Measurements from ENCODE around the gene SCIMP. TPM values are rescaled to one million over a fixed set of nuclear protein-coding genes. Genes with fewer than 3 reads are reported as not detected.

Gene SCIMP
- total RNA-seq, 4 donors from 2014 or later, result 0.59 to 1.0 TPM; not detected in 2

DNA sequence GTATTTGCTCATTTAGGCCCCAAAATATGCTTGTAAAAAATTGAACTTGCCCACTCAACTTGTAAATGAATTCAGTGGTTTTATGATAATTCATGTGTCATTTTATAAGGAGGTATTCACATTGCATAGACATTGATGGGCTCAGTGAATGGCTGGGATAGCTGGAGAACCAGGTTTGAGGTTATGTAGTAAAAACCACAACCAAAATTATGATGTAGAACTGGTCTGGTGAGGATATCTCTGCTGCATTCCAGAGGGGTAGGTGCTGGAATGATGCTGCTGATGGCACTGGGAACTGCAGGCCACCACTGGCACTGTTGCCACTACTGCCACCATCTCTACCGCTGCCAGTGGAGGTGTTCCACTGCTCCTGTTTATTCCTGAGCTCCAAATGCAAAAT is 25.9 kb upstream of the SCIMP start:
- no peaks in the 10 kb centered on the region for H3K36me3 ChIP-seq
- intact Hi-C loops (cut with DNase I), result no loop called here
- no peaks in the 10 kb centered on the region for H3K27me3 ChIP-seq
- no peak for DNase-seq
- TF ChIP-seq, protein P1, sequence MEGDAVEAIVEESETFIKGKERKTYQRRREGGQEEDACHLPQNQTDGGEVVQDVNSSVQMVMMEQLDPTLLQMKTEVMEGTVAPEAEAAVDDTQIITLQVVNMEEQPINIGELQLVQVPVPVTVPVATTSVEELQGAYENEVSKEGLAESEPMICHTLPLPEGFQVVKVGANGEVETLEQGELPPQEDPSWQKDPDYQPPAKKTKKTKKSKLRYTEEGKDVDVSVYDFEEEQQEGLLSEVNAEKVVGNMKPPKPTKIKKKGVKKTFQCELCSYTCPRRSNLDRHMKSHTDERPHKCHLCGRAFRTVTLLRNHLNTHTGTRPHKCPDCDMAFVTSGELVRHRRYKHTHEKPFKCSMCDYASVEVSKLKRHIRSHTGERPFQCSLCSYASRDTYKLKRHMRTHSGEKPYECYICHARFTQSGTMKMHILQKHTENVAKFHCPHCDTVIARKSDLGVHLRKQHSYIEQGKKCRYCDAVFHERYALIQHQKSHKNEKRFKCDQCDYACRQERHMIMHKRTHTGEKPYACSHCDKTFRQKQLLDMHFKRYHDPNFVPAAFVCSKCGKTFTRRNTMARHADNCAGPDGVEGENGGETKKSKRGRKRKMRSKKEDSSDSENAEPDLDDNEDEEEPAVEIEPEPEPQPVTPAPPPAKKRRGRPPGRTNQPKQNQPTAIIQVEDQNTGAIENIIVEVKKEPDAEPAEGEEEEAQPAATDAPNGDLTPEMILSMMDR (IDR thresholded peaks at IDR 0.05), result no peak
- no peak for TF ChIP-seq POLR2A (IDR thresholded peaks at IDR 0.05)
- H3K4me1 ChIP-seq, result no peaks in the 10 kb centered on the region
- WGBS, 2 donors, result 82 to 100% methylated on average over 1 of the region's 1 CpG
- no peak overlapping the region for H3K4me3 ChIP-seq (replicated peaks in 1 of 3)
- H3K27ac ChIP-seq, result no peak overlapping the region
- H3K9me3 ChIP-seq, result no peaks in the 10 kb centered on the region

DNA sequence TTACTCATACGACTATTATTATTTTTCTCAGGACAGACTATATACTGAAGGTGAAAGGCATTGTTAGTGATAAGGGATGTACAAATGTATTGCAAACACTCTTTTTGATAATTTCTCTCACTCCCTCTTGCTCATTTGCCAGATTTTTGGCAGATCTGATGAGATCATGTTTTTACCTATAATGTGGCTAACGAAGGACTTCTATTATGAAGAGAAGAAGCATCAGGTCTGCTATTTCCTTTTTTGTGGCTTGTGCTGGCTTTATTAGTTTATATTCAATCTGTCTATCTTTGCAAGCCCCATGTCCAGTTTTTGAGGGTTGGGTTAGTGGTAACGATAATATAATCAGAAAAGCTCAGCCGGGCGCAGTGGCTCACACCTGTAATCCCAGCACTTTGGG is 22.5 kb upstream of the SCIMP start:
- H3K4me1 ChIP-seq, result no peaks in the 10 kb centered on the region
- H3K27me3 ChIP-seq, result no peaks in the 10 kb centered on the region
- no peaks in the 10 kb centered on the region for H3K9me3 ChIP-seq
- H3K4me3 ChIP-seq (replicated peaks in 1 of 3), result no peak overlapping the region
- no peak for DNase-seq
- intact Hi-C loops (cut with DNase I), result no loop called here
- H3K36me3 ChIP-seq, result no peaks in the 10 kb centered on the region
- H3K27ac ChIP-seq, result no peak overlapping the region
- WGBS, 2 donors, result 95 to 96% methylated on average over 5 of the region's 5 CpGs
- no peak for TF ChIP-seq POLR2A (IDR thresholded peaks at IDR 0.05)
- TF ChIP-seq, protein P1 (IDR thresholded peaks at IDR 0.05), result no peak

DNA sequence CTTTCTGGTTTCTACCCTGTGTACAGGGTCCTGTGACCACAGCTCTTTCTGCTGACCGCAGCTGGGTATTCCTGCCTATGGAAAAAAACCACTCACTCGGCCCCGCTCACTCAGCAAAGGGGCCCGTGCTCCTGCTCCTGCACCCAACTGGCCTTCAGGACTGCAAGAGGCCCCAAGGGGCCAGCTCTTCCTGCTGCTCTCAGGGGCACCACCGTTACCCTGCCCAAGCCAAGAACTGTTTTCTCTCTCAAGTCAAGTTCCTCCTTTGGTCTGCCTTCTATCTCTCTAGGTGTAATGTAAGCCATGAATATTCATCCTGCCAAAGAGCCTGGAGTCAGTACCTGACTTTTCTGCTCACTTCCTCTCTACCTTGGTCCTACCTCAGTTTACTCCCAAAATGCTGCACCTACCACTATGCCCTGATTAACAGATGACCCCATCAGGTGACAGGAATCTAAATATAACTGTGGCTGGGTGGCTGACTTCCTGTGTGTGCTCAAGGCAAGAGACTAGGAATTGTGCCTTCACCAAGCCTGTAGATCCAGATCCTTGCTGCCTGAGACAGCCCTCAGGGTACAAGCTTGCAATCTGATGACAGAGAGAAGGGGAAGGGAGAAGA is 20.4 kb upstream of the SCIMP start:
- no peak for TF ChIP-seq POLR2A (IDR thresholded peaks at IDR 0.05)
- TF ChIP-seq, protein P1 (IDR thresholded peaks at IDR 0.05), result no peak
- no peak for DNase-seq
- H3K4me3 ChIP-seq (replicated peaks in 1 of 3), result no peak overlapping the region
- no peaks in the 10 kb centered on the region for H3K4me1 ChIP-seq
- 61 to 71% methylated on average over 5 of the region's 5 CpGs for whole genome bisulfite sequencing, 2 donors
- H3K27ac ChIP-seq, result no peak overlapping the region
- intact Hi-C loops (cut with DNase I), result no loop called here
- no peaks in the 10 kb centered on the region for H3K36me3 ChIP-seq
- no peaks in the 10 kb centered on the region for H3K27me3 ChIP-seq
- H3K9me3 ChIP-seq, result no peaks in the 10 kb centered on the region

DNA sequence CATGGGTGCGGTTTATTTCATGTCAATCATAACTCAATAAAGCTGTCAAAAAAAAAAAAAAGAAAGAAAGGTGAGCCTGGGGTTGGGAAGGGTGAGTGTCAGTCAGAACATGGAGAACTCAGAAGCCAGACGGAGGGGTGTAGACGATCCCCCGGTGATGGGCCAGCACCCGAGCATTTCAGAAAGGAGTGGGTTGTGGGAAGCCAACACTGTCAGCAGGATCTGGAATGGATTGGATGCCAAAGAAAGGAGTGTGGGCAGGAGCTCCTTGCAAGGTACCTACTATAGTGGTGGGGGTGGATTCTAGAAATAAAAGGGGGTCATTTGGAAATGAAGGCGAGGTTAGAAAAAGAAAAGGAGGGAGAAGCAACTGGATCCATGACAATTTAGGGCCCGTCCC is 19.8 kb upstream of the SCIMP start:
- TF ChIP-seq POLR2A (IDR thresholded peaks at IDR 0.05), result no peak
- TF ChIP-seq, protein P1 (IDR thresholded peaks at IDR 0.05), result no peak
- Histone ChIP-seq H3K4me3 (replicated peaks in 1 of 3) (no peak overlapping the region), H3K27ac (no peak overlapping the region), H3K9me3 (no peaks in the 10 kb centered on the region), H3K36me3 (no peaks in the 10 kb centered on the region), H3K4me1 (no peaks in the 10 kb centered on the region), H3K27me3 (no peaks in the 10 kb centered on the region)
- DNase-seq, result no peak
- intact Hi-C loops (cut with DNase I), result no loop called here
- 77 to 79% methylated on average over 7 of the region's 7 CpGs for WGBS, 2 donors

DNA sequence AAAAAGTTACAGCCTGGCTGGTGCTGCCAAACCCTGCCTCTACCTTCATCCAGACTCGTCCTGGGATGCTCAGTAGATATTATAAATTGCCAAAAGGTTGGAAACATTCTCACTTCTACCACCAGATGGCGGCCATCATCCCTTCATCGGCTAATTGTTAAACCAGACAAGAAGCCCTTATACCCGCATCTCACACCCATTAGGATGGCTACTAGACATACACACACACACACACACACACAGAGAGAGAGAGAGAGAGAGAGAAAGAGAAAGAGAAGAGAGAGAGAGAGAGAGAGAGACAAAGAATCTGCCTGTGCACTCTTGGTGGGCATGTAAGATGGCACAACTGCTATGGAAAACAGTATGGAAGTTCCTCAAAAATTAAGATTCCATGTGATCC is 15.0 kb upstream of the SCIMP start:
- no peaks in the 10 kb centered on the region for H3K4me1 ChIP-seq
- H3K27me3 ChIP-seq, result no peaks in the 10 kb centered on the region
- H3K27ac ChIP-seq, result no peak overlapping the region
- intact Hi-C loops (cut with DNase I), result no loop called here
- WGBS, 2 donors, result 0% methylated on average over 4 of the region's 4 CpGs
- no peak overlapping the region for H3K4me3 ChIP-seq (replicated peaks in 1 of 3)
- peak; percentile 48 to 55 for DNase-seq
- no peaks in the 10 kb centered on the region for H3K36me3 ChIP-seq
- TF ChIP-seq POLR2A (IDR thresholded peaks at IDR 0.05), result no peak
- TF ChIP-seq, protein P1 (IDR thresholded peaks at IDR 0.05), result peak in 5 of 6 experiments; percentile 45 to 68 (median 59)
- no peaks in the 10 kb centered on the region for H3K9me3 ChIP-seq

Data from thyroid gland (tissue), 4 donors.